Pancreas (tissue), 10 donors: Measurements from ENCODE around the gene ITGA1. TPM values are rescaled to one million over a fixed set of nuclear protein-coding genes. Genes with fewer than 3 reads are reported as not detected.

Source experiments
- ATAC-seq, 4 donors: fragments of 200-7000 bp; cut with Tn5 transposase; one replicate each; pipeline versions ENCODE4 v1.8.0 to v1.9.1; 2020; ENCODE audit warnings: mild to moderate bottlenecking in 4 of 4, moderate library complexity in 4 of 4
- DNase-seq, 6 donors: peaks; one replicate each; pipeline ENCODE4 v3.0.0-alpha.2; 2020
- FAIRE-seq: peaks from 2 replicates; lab custom pipeline; 2012; peaks lifted over from hg19 to GRCh38; lab: Jason Lieb, UNC
- H3K27ac ChIP-seq, 4 donors: fragments of 200-600 bp; sonication (generic); 1 replicate in 3 of 4; 2 replicates in 1 of 4; pipeline versions ENCODE4 v1.5.0 to v1.8.0; 2020
- H3K27me3 ChIP-seq, 4 donors: fragments of 200-600 bp; one replicate each; pipeline ENCODE4 v1.8.0; 2021
- H3K36me3 ChIP-seq, 3 donors: fragments of 200-600 bp; sonication (generic) in 1 of 3; one replicate each; pipeline versions ENCODE4 v1.5.0 to v1.8.0; 2020 to 2021
- H3K4me1 ChIP-seq, 3 donors: fragments of 200-600 bp; one replicate each; pipeline ENCODE4 v1.8.0; 2021
- H3K4me3 ChIP-seq, 4 donors: fragments of 200-600 bp; sonication (generic) in 2 of 4; one replicate each; pipeline versions ENCODE4 v1.5.0 to v1.8.0; 2020 to 2021
- H3K9me3 ChIP-seq, 4 donors: fragments of 200-600 bp; one replicate each; pipeline ENCODE4 v1.8.0; 2021
- WGBS, 2 donors: extraction: QIAGEN DNeasy Blood & Tissue Kit; methylation state at CpG; one replicate each; pipeline ENCODE4 v1.1.7; 2013; 5-methylcytosine and 5-hydroxymethylcytosine counted together
- intact Hi-C, 3 donors: fragments of 100-400 bp; cut with DNase I; formaldehyde crosslinking; loops; one replicate each; pipeline versions ENCODE4 v1.11.1 to v1.14.2; 2022
- polyA plus RNA-seq, 2 donors: library from polyadenylated mRNA; stranded (reverse); fragments of 200-250 nt; gene quantifications; one replicate each; pipeline ENCODE4 v1.2.3, GENCODE V29; 2013
- total RNA-seq, 6 donors: library from RNA; stranded (reverse); fragmentation: NEBNext Ultra II Directional in 4 of 6; extraction: Animal tissue kit (Norgen Biotek cat#: 25700) in 4 of 6; gene quantifications; one replicate each; pipeline versions ENCODE4 v1.2.1 to v1.2.4, GENCODE V29; 2021 to 2023
- TF ChIP-seq, protein P1 (sequence below), 4 donors: fragments of 200-600 bp; sonication (generic) in 3 of 4; IDR thresholded peaks; one replicate each; pipeline versions ENCODE4 v1.5.0 to v1.8.0; 2021; ENCODE audit warnings: antibody characterized with exemption in 4 of 4
- donor health status: healthy with polysubstance abuse.
- donor health status: DM: no; HTN: no; CAD: no; lungs with moderate emphysema.
- donor health status: DM: no; HTN: no; CAD: no.
- donor health status: control.
- donor health status: control.
- donor health status: Bipolar disorder and iron deficiency.
- donor health status: DM: yes; HTN: yes; CAD: no.
- donor health status: DM: no; HTN: no; CAD: no.
- donor health status: DM: no; HTN: no; CAD: no.
- donor health status: DM: yes; HTN: yes; CAD: no.

Gene ITGA1
- total and polyA plus RNA-seq, 8 donors, result 1.9 to 18.3 (median 6.3) TPM

DNA sequence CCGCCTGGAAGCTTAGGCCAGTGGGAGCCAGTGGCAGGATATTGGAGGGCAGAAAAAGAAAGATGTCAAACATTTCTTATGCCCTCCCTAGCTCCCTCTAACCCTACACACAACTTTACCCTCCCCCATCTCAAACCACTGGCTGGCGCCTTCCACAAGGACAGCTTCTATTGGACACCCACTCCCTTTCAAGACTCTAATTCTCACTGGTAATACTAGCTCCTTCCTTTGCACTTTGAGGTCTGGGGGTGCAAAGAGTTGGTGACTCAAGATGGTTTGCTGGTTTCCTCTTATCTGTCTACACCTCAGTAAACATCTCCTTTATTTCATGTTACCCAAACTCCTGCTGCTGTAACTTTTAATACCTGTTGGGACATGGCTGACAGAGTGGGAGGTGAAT is 11.6 kb upstream of the ITGA1 start:
- H3K4me3 ChIP-seq, result no peak overlapping the region
- H3K27ac ChIP-seq, result no peak overlapping the region
- no peaks in the 10 kb centered on the region for H3K9me3 ChIP-seq
- ATAC-seq (no peak), FAIRE-seq (no peak), DNase-seq (no peak)
- intact Hi-C loops, result no loop called here
- H3K36me3 ChIP-seq, result no peaks in the 10 kb centered on the region
- H3K4me1 ChIP-seq, result peaks cover 0 to 4% (median 0%) of the 10 kb centered on the region in 3 donors
- 89% methylated on average over 2 of the region's 2 CpGs for WGBS, 2 donors
- no peaks in the 10 kb centered on the region for H3K27me3 ChIP-seq
- TF ChIP-seq, protein P1, sequence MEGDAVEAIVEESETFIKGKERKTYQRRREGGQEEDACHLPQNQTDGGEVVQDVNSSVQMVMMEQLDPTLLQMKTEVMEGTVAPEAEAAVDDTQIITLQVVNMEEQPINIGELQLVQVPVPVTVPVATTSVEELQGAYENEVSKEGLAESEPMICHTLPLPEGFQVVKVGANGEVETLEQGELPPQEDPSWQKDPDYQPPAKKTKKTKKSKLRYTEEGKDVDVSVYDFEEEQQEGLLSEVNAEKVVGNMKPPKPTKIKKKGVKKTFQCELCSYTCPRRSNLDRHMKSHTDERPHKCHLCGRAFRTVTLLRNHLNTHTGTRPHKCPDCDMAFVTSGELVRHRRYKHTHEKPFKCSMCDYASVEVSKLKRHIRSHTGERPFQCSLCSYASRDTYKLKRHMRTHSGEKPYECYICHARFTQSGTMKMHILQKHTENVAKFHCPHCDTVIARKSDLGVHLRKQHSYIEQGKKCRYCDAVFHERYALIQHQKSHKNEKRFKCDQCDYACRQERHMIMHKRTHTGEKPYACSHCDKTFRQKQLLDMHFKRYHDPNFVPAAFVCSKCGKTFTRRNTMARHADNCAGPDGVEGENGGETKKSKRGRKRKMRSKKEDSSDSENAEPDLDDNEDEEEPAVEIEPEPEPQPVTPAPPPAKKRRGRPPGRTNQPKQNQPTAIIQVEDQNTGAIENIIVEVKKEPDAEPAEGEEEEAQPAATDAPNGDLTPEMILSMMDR (IDR thresholded peaks at IDR 0.05), result no peak

- DNase-seq (no peak), ATAC-seq (no peak), FAIRE-seq (no peak)
- Histone ChIP-seq H3K27ac (no peak overlapping the region), H3K27me3 (no peaks in the 10 kb centered on the region), H3K9me3 (no peaks in the 10 kb centered on the region), H3K4me1 (peaks cover 0 to 3% (median 0%) of the 10 kb centered on the region in 3 donors), H3K36me3 (no peaks in the 10 kb centered on the region), H3K4me3 (no peak overlapping the region)
- TF ChIP-seq, protein P1 (IDR thresholded peaks at IDR 0.05), result no peak
- intact Hi-C loops, result no loop called here
- WGBS, 2 donors, result 75 to 82% methylated on average over 4 of the region's 4 CpGs
Measured at GRCh38 chr5:52777186-52777585, 10.5 kb upstream of the ITGA1 start.

DNA sequence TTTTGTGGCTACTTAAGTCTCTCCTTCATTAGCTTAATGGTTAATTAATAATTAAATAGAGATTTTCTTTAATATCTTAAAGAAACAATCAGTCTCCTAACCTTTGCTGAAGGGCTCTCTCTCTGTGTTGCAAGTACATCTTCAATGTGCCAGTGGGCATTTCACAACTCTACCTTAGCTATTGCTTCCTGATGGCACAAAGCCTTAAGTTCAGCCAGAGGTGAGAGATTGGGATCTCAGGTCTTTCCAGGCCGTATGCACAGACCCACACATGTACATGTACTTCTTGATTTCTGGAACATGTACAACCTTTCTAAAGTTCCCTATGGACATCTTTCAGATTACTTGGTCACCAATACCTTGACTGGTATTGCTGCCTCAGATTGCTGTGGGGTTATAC is 8.9 kb upstream of the ITGA1 start:
- TF ChIP-seq, protein P1 (IDR thresholded peaks at IDR 0.05), result no peak
- no peak overlapping the region for H3K27ac ChIP-seq
- no peaks in the 10 kb centered on the region for H3K4me1 ChIP-seq
- 64 to 78% methylated on average over 1 of the region's 1 CpG for WGBS, 2 donors
- H3K9me3 ChIP-seq, result no peaks in the 10 kb centered on the region
- no peak for DNase-seq
- no peaks in the 10 kb centered on the region for H3K36me3 ChIP-seq
- no peak for FAIRE-seq
- intact Hi-C loops, result no loop called here
- H3K4me3 ChIP-seq, result no peak overlapping the region
- no peak for ATAC-seq
- H3K27me3 ChIP-seq, result no peaks in the 10 kb centered on the region

GRCh38 chr5:52779213-52779612 is 8.5 kb upstream of the ITGA1 start:
- TF ChIP-seq, protein P1 (IDR thresholded peaks at IDR 0.05), result no peak
- no peaks in the 10 kb centered on the region for H3K9me3 ChIP-seq
- H3K27ac ChIP-seq, result no peak overlapping the region
- H3K27me3 ChIP-seq, result no peaks in the 10 kb centered on the region
- no peaks in the 10 kb centered on the region for H3K36me3 ChIP-seq
- no peak overlapping the region for H3K4me3 ChIP-seq
- ATAC-seq (no peak), DNase-seq (no peak), FAIRE-seq (no peak)
- H3K4me1 ChIP-seq, result no peaks in the 10 kb centered on the region
- intact Hi-C loops, result no loop called here

GRCh38 chr5:52783226-52783959 is 4.3 kb upstream of the ITGA1 start:
- WGBS, 2 donors, result 68 to 71% methylated on average over 2 of the region's 2 CpGs
- no peaks in the 10 kb centered on the region for H3K27me3 ChIP-seq
- H3K4me3 ChIP-seq, result no peak overlapping the region
- no peaks in the 10 kb centered on the region for H3K9me3 ChIP-seq
- H3K36me3 ChIP-seq, result no peaks in the 10 kb centered on the region
- DNase-seq (no peak), FAIRE-seq (no peak), ATAC-seq (no peak)
- H3K4me1 ChIP-seq, result peaks cover 0 to 4% (median 4%) of the 10 kb centered on the region in 3 donors
- H3K27ac ChIP-seq, result no peak overlapping the region
- TF ChIP-seq, protein P1 (IDR thresholded peaks at IDR 0.05), result no peak
- intact Hi-C loops, result loop anchor here in 1 of 3 donors (10.0 kb wide), 1 partner anchor 131 kb away; no protein-coding TSS in a partner anchor
